Cardiac fibroblast (primary cell): ENCODE results near the gene NEDD4L.

ENCODE experiments used
- DNase-seq, 2 donors: peaks; one replicate each; pipeline versions ENCODE4 v3.0.0 to v3.0.0-alpha.2; 2010; ENCODE audit warnings: low read depth in 2 of 2
- H3K4me3 ChIP-seq, 2 donors: replicated peaks in 1 of 2; 1 replicate in 1 of 2; 2 replicates in 1 of 2; pipeline ENCODE4 v1.5.1; 2011; ENCODE audit warnings: low read depth in 2 of 2, low read length in 2 of 2, mild to moderate bottlenecking in 2 of 2, moderate library complexity in 1 of 2
- CTCF ChIP-seq: IDR thresholded peaks from one replicate; pipeline ENCODE4 v1.5.1; 2011; ENCODE audit warnings: low read depth, mild to moderate bottlenecking, low read length, inconsistent platforms

The NEDD4L gene

GRCh38 chr18:58359218-58359617, 315.2 kb downstream of the NEDD4L start:
- no peak for TF ChIP-seq CTCF
- no peak overlapping the region for H3K4me3 ChIP-seq
- peak in 1 of 2 donors; percentile 65 for DNase-seq

- DNase-seq, result no peak
- no peak for TF ChIP-seq CTCF
- H3K4me3 ChIP-seq, result no peak overlapping the region
Measured at GRCh38 chr18:58359620-58360019, 315.6 kb downstream of the NEDD4L start.

- no peak overlapping the region for H3K4me3 ChIP-seq
- TF ChIP-seq CTCF, result no peak
- no peak for DNase-seq
Measured at GRCh38 chr18:58360324-58360723, 316.3 kb downstream of the NEDD4L start.

- peak; percentile 21 to 56 for DNase-seq
- peak overlapping the region in 1 of 2 donors; percentile 11 for H3K4me3 ChIP-seq
- TF ChIP-seq CTCF, result no peak
Measured at GRCh38 chr18:58361212-58361611, 317.2 kb downstream of the NEDD4L start.

- peak overlapping the region in 1 of 2 donors; percentile 4 for H3K4me3 ChIP-seq
- TF ChIP-seq CTCF, result no peak
- peak; percentile 95 to 98 for DNase-seq
Measured at GRCh38 chr18:58362027-58362575, 318.1 kb downstream of the NEDD4L start.

GRCh38 chr18:58362829-58363271, 318.8 kb downstream of the NEDD4L start:
- H3K4me3 ChIP-seq, result no peak overlapping the region
- no peak for TF ChIP-seq CTCF
- DNase-seq, result peak in 1 of 2 donors; percentile 31
